Activated effector memory CD4-positive, alpha-beta T cell treated with Interleukin-2 at 50 U/mL for 16 hours (primary cell): ENCODE data around the gene NOTUM.

Experiments
- DNase-seq: peaks from one replicate; pipeline ENCODE4 v3.0.0-alpha.2; 2020

NOTUM gene

GRCh38 chr17:81908793-81909192 lies 52.2 kb downstream of the NOTUM start:
- DNase-seq = no peak

- DNase-seq = no peak
Measured at GRCh38 chr17:81907219-81908145, 53.5 kb downstream of the NOTUM start.

GRCh38 chr17:81906476-81907218 lies 54.3 kb downstream of the NOTUM start:
- DNase-seq = no peak

GRCh38 chr17:81905993-81906392 lies 55.0 kb downstream of the NOTUM start:
- DNase-seq = no peak

- no peak for DNase-seq
Measured at GRCh38 chr17:81905424-81905875, 55.5 kb downstream of the NOTUM start.

- no peak for DNase-seq
Measured at GRCh38 chr17:81904600-81905423, 56.2 kb downstream of the NOTUM start.

- no peak for DNase-seq
Measured at GRCh38 chr17:81903896-81904599, 56.9 kb downstream of the NOTUM start.

GRCh38 chr17:81903415-81903831 lies 57.6 kb downstream of the NOTUM start:
- DNase-seq = no peak

- no peak for DNase-seq
Measured at GRCh38 chr17:81902653-81903414, 58.2 kb downstream of the NOTUM start.
